SW 1271 (cell line): ENCODE measurements around the gene C20orf141.
"Not testable (repeated sequence)": the region's sequence is repeated elsewhere in the genome, so short reads cannot be mapped to it uniquely, and the experiment has no call there.

Experiments
- DNase-seq, 2 experiments: peaks; one replicate each; lab custom pipeline; 2025; lab: John Stamatoyannopoulos, UW

C20orf141 gene

GRCh38 chr20:2799688-2800520, 14.9 kb upstream of the C20orf141 start:
- no peak for DNase-seq

DNA sequence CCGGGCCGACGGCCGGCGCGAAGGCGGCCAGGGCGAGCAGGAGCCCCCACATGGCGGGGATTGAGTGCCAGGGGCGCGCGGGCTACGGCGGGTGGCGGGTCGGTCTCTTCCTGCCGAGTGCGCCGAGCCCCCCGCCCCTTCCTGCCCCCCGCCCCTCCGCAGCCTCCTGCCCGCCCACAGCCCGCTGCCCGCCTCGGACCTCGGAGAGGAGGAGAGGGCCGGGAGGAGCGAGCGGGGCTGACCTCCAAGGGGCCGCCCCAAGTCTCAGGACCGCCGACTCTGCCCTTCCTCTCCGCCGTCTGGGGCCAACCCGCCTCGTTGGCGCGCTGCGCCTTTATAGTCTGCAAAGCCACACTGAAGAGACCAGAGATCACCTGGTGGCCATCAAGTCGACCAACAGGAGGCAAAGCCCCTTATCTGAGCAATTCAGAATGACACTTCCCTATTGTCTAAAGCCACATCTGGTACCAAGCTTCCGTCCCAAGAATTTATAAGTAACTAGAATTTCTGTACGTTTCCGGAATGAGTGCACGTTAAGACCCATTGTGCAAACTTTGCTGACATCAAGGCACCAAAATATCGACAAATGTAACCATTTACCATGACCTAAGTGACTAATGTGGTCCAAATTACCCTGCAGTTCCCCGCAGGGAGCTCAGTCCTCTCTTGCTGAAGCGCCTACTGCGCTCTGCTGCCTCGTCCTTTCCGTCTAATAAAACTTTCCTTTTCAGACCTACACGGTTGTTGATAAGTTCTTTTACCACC, 14.1 kb upstream of the C20orf141 start, which contains the start of gene CPXM1:
CPXM1 (minus strand) TSS at position 107 of the 765 bp plus-strand sequence; CDS start at position 52, 55 bp downstream.
- DNase-seq: no peak

DNA sequence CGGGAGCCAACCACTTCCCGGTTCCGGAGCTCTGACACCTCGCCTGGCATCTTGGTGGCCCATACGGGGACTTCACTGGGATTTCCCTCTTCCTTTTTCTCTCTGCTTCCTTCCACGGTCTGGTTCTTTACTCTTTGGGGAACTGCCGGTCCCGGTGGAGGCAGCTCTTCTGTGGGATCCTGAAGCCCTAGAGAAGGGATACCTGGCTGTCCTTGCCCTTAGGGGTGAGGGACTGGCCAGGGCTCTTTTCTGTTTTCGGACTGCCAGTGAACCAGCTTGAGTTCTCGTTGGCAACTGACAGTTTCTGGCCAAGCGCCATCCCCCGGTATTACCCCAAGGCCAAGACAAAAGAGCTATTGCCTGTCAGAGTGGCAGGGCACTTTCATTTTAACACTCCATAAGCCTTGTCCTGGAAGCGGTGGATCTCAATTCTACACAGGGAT, 13.5 kb upstream of the C20orf141 start:
- DNase-seq: no peak

DNA sequence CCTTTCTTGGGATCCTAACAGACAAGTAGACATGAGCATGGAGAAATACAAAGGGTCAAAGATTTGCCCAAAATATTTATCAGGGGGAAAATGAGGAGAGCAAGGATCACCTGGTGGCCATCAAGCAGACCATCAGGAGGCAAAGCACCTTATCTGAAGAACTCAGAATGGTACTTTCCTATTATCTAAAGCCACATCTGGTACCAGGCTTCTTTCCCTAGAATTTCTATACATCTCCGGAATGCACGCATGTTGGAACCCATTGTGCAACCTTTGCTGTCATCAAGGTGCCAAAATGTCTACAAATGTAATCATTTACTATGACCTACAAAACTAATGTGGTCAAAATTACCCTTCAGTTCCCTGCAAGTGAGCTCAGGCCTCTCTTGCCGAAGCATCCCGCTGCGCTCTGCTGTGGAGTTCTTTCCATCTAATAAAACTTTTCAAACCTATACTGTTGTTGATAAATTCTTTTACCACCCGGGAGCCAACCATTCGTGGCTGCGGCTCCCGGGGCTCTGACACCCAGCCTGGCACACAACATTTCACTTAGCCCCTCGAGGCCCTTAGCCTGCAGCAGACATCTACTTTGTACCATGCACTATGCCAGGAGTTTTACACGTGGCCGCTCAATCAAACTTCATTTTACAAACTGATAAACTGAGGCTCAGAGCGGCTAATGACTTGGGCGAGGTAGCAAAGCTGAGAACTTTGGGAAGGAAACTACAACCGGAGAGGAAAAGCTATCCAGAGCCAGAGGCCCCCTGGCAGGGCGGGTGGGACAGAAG, 10.6 kb upstream of the C20orf141 start:
- DNase-seq: no peak

DNA sequence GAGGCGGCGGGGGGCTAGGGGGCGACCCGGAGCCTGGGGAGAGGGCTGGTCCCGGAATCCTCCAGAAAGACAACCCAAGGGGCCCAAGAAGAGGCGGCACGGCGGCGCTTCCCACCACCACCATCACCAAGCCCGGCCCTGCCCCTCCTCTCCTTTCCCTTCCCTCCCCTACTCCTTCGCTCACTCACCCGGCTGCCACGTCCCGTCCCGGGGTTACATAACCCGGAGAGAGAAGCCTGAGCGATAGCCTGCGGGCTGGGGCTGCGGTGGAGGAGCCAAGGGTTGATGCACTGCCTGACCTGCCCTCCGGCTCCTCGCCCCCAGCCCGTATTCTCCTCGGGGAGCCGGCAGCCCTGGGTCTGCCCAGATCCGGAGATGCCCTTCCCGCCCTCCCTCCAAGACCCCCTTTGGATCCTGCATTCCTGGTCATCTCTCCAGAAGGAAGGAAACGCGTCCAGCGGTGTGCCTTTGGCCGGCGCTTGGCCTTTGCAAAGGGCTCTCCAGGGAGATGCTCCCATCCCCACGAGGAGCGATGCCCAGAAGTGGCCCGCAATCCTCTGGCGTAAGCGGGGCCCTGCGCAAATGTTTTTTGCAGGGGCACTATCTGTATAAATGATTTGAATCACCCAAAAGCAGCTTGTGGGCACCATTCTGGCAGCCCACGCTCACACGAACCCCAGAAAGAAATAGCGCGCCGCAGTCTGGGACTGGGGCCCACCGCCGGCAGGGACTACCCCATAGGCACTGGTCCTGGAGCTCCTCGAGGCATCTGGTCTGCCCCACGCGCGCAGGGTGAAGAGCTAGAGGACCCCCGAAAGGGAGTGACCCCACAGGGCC, 9.7 kb upstream of the C20orf141 start:
- no peak for DNase-seq

- no peak for DNase-seq
Observed at GRCh38 chr20:2805689-2806350, 9.0 kb upstream of the C20orf141 start.

- no peak for DNase-seq
Observed at GRCh38 chr20:2806351-2806701, 8.5 kb upstream of the C20orf141 start.

GRCh38 chr20:2807019-2807418, 7.8 kb upstream of the C20orf141 start:
- no peak for DNase-seq

DNA sequence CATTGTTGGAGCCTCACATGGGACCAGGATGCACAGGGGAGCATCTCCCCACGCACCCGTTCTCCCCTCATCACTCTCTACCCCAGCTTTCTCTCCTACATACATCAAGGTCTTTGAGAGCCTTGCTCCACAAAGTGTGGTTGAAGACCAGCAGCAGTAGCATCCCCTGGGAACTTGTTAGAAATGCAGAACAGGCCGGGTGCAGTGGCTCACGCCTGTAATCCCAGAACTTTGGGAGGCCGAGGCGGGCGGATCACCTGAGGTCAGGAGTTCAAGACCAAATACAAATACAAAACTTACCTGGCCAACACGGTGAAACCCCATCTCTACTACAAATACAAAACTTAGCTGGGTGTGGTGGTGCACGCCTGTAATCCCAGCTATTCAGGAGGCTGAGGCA, 6.9 kb upstream of the C20orf141 start:
- not testable (repeated sequence) for DNase-seq

GRCh38 chr20:2809690-2810089, 5.1 kb upstream of the C20orf141 start:
- no peak for DNase-seq

GRCh38 chr20:2812189-2812588, 2.6 kb upstream of the C20orf141 start:
- no peak for DNase-seq

DNA sequence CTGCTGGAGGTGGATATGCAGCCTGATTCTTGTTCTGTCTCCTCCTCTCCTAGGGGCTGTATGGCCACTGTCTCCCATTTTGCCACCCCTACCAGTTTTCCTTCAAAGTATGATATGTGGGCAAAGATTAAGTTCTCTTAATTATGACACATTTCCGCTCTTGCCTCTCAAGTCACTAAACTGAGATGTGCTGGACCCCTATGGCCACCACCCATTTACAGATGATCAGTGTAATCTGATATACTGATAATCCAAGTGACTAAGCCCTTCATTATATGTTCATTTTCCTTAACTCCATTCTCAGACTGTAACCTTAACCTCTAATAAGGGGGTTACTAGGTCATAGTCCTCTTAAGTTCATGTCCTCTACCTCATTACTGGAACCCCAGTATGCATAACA, 711 bp upstream of the C20orf141 start:
- no peak for DNase-seq

- no peak for DNase-seq
Observed at GRCh38 chr20:2815242-2815900, 584 bp downstream of the C20orf141 start.

DNA sequence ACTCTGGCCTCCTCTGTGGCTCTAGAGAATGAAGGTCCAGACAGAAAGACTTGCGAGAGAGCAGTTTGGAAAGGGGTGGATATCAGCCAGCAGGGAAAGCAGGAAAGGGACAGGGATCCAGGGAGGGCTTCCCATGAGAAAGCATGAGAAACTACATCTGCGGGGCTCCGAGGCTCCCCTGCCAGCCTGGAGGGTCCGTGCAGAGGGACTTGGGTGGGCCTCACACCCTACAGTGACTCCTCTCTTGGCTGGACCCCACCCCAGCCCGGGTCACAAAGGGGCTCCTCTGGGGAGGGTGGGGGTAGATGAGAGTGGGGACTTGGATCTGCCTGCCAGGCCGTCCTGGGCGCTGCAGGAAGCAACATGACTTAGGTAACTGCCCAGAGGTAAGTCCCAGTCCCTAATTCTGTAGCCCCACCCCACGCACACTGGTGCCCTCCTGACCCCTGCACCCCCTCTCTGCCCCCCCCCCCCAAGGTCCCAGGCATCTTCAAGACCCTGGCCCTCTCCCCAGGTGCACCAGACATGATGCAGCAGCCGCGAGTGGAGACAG, 1.3 kb downstream of the C20orf141 start, which contains the start of gene TMEM239:
TMEM239 (plus strand) TSS at position 335 of the 553 bp plus-strand sequence; CDS start at position 526, 191 bp downstream.
- no peak for DNase-seq

DNA sequence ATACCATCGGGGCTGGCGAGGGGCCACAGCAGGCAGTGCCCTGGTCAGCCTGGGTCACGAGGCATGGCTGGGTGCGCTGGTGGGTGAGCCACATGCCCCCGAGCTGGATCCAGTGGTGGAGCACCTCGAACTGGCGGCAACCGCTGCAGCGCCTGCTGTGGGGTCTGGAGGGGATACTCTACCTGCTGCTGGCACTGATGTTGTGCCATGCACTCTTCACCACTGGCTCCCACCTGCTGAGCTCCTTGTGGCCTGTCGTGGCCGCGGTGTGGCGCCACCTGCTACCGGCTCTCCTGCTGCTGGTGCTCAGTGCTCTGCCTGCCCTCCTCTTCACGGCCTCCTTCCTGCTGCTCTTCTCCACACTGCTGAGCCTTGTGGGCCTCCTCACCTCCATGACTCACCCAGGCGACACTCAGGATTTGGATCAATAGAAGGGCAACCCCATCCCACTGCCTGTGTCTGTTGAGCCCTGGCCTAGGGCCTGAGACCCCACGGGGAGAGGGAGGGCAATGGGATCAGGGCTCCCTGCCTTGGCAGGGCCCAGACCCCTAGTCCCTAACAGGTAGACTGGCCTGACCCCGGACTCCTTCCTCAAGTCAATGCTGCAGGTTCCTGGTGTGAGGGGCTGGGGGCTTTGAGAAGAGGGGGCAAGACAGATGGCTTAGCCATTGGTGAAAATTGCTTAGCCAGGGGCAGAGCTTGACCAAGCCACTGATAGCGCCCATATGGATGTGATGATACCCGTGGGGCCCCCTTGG, 2.0 kb downstream of the C20orf141 start:
- no peak for DNase-seq

DNA sequence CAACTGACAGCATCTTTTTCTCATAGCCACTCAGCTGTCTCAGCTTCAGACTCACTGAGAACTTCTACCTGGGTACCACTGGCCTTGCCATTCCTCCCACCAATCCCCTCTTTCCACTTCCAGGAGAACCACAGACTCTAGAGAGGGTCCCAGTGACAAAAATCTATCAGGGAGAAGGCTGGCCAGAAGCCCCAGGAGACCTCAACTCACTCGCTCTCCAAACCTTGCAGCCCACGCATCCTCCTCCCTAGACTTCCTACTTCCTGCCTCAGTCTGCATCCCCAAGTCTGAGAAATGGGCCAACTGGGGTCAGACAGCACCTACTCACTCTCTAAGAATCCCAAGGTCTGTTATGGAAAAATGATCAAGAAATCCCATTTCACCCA, 2.5 kb downstream of the C20orf141 start:
- DNase-seq: no peak

GRCh38 chr20:2817891-2818595, 3.3 kb downstream of the C20orf141 start:
- no peak for DNase-seq

DNA sequence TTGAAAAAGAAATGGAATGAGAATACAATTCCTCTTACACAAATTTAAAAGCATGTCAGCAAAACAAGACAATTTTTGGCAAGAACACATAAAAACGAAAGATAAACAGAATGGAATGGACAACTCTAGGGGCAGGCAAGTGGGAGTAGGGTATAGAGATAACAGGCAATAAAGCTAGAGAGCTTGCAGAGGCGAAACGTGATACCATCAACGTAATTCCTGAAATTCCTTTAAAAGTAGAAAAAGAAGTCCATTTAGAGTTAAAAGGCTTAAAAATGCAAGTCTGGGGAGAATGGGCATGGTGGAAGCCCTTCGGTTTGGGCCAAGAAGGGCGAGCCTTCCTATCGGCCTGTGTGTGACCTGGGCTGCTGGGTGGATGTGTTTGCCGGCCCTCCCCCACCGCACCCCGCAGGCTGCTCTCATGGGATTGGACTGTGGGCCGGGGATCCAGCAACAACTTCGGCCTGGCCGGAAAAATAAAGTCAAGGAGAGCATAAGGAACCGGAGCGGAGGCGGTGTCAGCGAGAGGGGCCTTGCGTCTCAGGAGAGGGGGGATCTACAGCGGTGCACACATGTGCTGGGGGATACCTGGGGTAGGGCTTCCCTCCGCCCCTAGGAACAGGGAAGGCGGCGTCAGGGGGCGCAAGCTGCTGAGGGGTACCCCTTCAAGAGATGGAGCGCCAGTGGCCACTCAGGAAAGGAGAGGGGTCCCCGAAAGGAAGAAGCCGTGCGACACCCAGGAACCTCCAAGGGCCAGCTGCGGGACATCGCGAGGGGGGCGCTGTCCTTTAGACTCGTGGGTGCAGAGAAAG, 5.5 kb downstream of the C20orf141 start:
- DNase-seq: no peak
